PC-9 (cell line): ENCODE measurements around the gene SPSB2. TPM values are rescaled to one million over a fixed set of nuclear protein-coding genes. Genes with fewer than 3 reads are reported as not detected.
"Not testable (repeated sequence)": the region's sequence is repeated elsewhere in the genome, so short reads cannot be mapped to it uniquely, and the experiment has no call there.

ENCODE experiments used
- BruUV-seq: library from RNA; stranded (reverse); fragments of 400-500 nt; replicated peaks from 2 replicates; lab custom pipeline; 2021; lab: Mats Ljungman, UMichigan
- CTCF ChIA-PET: fragments of 300-600 bp; sonication (Branson Sonifier 250); formaldehyde crosslinking; loops from one replicate; lab custom pipeline; 2022; ENCODE audit warnings: antibody characterized with exemption; lab: Charles Lee
- POLR2A ChIA-PET: fragments of 300-600 bp; sonication (Branson Sonifier 250); formaldehyde crosslinking; loops from one replicate; lab custom pipeline; 2022; ENCODE audit warnings: antibody characterized with exemption; ENCODE audit not compliant: unreplicated experiment; lab: Charles Lee
- DNase-seq, 2 experiments: peaks; one replicate each; pipeline versions ENCODE4 v3.0.0 to v3.0.0-alpha.2; 2015 to 2022; ENCODE audit warnings: mixed read lengths in 1 of 2
- H2AFZ ChIP-seq: fragments of 200-600 bp; sonication (generic); 2 replicates; pipeline ENCODE4 v1.8.1; 2017; ENCODE audit warnings: antibody characterized with exemption
- H3F3A ChIP-seq: fragments of 200-600 bp; sonication (generic); 2 replicates; pipeline ENCODE4 v1.8.1; 2017; ENCODE audit warnings: antibody characterized with exemption, mild to moderate bottlenecking, low read depth; ENCODE audit not compliant: insufficient read depth
- H3K27ac ChIP-seq: fragments of 200-600 bp; sonication (generic); 2 replicates; pipeline ENCODE4 v1.6.1; 2016; ENCODE audit warnings: mixed run types
- H3K27me3 ChIP-seq: fragments of 200-600 bp; sonication (generic); 2 replicates; pipeline ENCODE4 v1.6.1; 2016; ENCODE audit warnings: low read depth, mixed run types; ENCODE audit not compliant: insufficient read depth
- H3K36me3 ChIP-seq: fragments of 200-600 bp; sonication (generic); 2 replicates; pipeline ENCODE4 v1.6.1; 2016; ENCODE audit warnings: low read depth, mixed run types
- H3K4me1 ChIP-seq: fragments of 200-600 bp; sonication (generic); replicated peaks from 2 replicates; pipeline ENCODE4 v1.6.1; 2016; ENCODE audit warnings: mixed run types; ENCODE audit not compliant: insufficient read depth
- H3K4me2 ChIP-seq: fragments of 200-600 bp; sonication (generic); 2 replicates; pipeline ENCODE4 v1.6.1; 2017; ENCODE audit warnings: mixed run types
- H3K4me3 ChIP-seq: fragments of 200-600 bp; sonication (generic); 2 replicates; pipeline ENCODE4 v1.6.1; 2016; ENCODE audit warnings: mixed run types
- H3K79me2 ChIP-seq: fragments of 200-600 bp; sonication (generic); 2 replicates; pipeline ENCODE4 v1.6.1; 2017; ENCODE audit warnings: low read depth, mixed run types
- H3K9me2 ChIP-seq: fragments of 200-600 bp; sonication (generic); 2 replicates; pipeline ENCODE4 v1.8.1; 2017; ENCODE audit warnings: mild to moderate bottlenecking; ENCODE audit not compliant: insufficient read depth
- H3K9me3 ChIP-seq: fragments of 200-600 bp; sonication (generic); 2 replicates; pipeline ENCODE4 v1.8.1; 2016; ENCODE audit warnings: low read depth; ENCODE audit not compliant: insufficient read depth
- H4K20me1 ChIP-seq: fragments of 200-600 bp; sonication (generic); 2 replicates; pipeline ENCODE4 v1.8.1; 2017; ENCODE audit not compliant: insufficient read depth
- EZH2 ChIP-seq: fragments of 200-600 bp; sonication (generic); IDR thresholded peaks from 2 replicates; pipeline ENCODE4 v1.8.0; 2017; ENCODE audit warnings: antibody characterized with exemption, low read depth
- intact Hi-C: fragments of 100-400 bp; cut with micrococcal nuclease; formaldehyde crosslinking; loops from one replicate; pipeline ENCODE4 v1.10.0; 2022; ENCODE audit not compliant: unreplicated experiment
- total RNA-seq: library from RNA; stranded (reverse); gene quantifications from 2 replicates; pipeline ENCODE4 v1.2.3, GENCODE V29; 2021
- TF ChIP-seq, protein P1 (sequence below): fragments of 200-600 bp; sonication (generic); conservative IDR thresholded peaks from 2 replicates; pipeline ENCODE4 v1.6.1; 2017; ENCODE audit warnings: mixed run types, antibody characterized with exemption, mild to moderate bottlenecking, moderate library complexity

SPSB2 gene
- total RNA-seq, 1 experiment from 2014 or later, result 28.9 TPM

DNA sequence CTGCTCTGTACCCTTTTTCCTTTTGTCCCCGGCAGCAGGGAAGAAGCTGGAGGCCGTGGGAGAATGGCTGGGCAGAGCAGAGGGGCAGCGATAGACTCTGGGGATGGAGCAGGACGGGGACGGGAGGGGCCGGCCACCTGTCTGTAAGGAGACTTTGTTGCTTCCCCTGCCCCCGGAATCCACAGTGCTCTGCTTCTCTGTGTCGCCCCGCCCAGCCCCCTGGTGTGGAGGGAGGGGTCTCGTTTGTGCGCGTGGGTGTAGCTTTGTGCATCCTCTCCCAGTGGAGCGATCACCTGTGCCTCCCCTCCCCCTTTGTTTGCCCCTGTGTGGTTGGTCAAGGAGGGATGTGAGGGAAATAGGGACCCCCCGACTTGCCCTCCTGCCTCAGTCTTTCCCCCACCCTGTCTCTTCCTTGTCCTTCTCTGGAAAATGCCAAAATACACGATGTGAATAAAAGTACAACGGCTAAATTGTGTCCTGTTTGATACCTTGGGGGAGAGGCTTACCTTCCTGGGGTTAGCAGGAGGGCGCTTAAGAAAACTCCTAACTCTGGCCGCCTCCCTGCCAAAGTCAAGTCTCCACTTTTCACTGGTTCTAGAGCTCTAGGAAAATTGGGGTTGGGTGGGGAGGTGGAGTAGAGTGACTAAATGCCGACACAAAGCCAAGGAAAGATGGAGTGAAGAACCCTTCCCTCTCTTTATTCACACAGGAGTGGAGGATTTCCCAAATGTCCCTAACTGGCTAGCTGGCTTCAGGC is 6.8 kb downstream of the SPSB2 start:
- intact Hi-C loops, result no loop called here
- ChIA-PET POLR2A (interaction anchor here (0.6 to 1.0 kb wide), 6 partner anchors 13 to 530 kb away, joined by 3 to 20 read pairs (median 9); no protein-coding TSS in a partner anchor), CTCF (no interaction called here)
- Histone ChIP-seq H3F3A (peaks cover 58% of the 10 kb centered on the region), H3K4me1 (peaks cover 23% of the 10 kb centered on the region), H3K4me3 (peak overlapping the region; percentile 97; the same call in 1 of the 2 replicates), H3K9me2 (no peaks in the 10 kb centered on the region), H3K79me2 (peaks cover 28% of the 10 kb centered on the region), H4K20me1 (peaks cover 34% of the 10 kb centered on the region), H2AFZ (no peak overlapping the region), H3K27ac (no peak overlapping the region), H3K9me3 (no peaks in the 10 kb centered on the region), H3K36me3 (peaks cover 23% of the 10 kb centered on the region), H3K4me2 (peak overlapping the region; percentile 79), H3K27me3 (no peaks in the 10 kb centered on the region)
- TF ChIP-seq EZH2, result no peak
- TF ChIP-seq, protein P1, sequence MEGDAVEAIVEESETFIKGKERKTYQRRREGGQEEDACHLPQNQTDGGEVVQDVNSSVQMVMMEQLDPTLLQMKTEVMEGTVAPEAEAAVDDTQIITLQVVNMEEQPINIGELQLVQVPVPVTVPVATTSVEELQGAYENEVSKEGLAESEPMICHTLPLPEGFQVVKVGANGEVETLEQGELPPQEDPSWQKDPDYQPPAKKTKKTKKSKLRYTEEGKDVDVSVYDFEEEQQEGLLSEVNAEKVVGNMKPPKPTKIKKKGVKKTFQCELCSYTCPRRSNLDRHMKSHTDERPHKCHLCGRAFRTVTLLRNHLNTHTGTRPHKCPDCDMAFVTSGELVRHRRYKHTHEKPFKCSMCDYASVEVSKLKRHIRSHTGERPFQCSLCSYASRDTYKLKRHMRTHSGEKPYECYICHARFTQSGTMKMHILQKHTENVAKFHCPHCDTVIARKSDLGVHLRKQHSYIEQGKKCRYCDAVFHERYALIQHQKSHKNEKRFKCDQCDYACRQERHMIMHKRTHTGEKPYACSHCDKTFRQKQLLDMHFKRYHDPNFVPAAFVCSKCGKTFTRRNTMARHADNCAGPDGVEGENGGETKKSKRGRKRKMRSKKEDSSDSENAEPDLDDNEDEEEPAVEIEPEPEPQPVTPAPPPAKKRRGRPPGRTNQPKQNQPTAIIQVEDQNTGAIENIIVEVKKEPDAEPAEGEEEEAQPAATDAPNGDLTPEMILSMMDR, result no peak
- BruUV-seq, result no TSS peak
- DNase-seq, result no peak

DNA sequence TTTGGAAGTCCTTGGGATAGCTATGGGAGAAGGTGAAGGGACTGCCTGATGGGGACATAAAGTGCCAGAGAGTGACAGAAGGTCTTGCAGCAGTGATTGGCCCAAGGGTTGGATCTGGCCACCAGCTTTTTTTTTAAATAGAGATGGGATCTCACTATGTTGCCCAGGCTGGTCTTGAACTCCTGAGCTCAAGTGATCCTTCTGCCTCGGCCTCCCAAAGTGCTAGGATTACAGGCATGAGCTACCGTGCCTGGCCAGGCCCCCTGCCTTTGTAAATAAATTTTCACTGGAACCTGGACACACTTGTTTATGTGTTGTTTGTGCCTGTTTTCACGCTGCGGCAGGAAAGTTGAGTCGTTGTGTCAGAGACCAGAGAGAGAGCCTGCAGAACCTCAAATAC is 7.8 kb downstream of the SPSB2 start:
- DNase-seq, H3K4me3 ChIP-seq, CTCF ChIA-PET, H3K27me3 ChIP-seq, H2AFZ ChIP-seq, H3K4me2 ChIP-seq, BruUV-seq, H3K9me2 ChIP-seq, intact Hi-C loops, H3K9me3 ChIP-seq, H3K27ac ChIP-seq: not testable (repeated sequence)
- H4K20me1 ChIP-seq, result peaks cover 24% of the 10 kb centered on the region
- peaks cover 48% of the 10 kb centered on the region for H3F3A ChIP-seq
- H3K36me3 ChIP-seq, result peaks cover 20% of the 10 kb centered on the region
- peaks cover 14% of the 10 kb centered on the region for H3K4me1 ChIP-seq
- POLR2A ChIA-PET, result interaction anchor here (0.6 kb wide), 2 partner anchors 81 to 230 kb away, joined by 3 to 4 read pairs; no protein-coding TSS in a partner anchor
- H3K79me2 ChIP-seq, result peaks cover 28% of the 10 kb centered on the region

DNA sequence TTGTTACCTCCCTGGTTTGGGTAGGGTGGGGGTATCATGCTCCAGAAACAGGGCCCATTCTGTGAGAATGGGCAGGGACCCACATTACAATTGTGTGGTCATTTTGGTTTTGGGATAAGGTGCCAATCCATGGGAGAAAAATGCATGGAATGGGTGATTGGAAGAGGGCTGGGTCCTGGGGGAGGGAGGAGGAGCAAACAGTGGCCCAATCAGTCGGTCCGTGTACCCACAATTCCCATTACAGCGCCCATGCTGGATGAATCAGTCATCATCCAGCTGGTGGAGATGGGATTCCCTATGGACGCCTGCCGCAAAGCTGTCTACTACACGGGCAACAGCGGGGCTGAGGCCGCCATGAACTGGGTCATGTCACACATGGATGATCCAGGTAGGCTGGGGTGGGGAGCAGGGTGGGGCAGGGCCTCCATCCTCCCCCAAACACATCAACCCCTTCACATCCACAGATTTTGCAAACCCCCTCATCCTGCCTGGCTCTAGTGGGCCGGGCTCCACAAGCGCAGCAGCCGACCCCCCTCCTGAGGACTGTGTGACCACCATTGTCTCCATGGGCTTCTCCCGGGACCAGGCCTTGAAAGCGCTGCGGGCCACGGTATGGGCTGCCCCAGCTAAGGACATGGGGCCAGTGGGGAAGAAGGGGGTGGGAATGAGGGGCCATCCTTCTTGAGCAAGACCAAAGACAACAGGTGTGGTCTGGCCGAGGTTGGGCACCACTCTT is 9.3 kb downstream of the SPSB2 start:
- Histone ChIP-seq H3F3A (peaks cover 32% of the 10 kb centered on the region; the same call in 1 of the 2 replicates), H3K9me2 (no peaks in the 10 kb centered on the region), H3K9me3 (no peaks in the 10 kb centered on the region), H3K27ac (no peak overlapping the region), H3K36me3 (peaks cover 12% of the 10 kb centered on the region; the same call in 1 of the 2 replicates), H3K27me3 (no peaks in the 10 kb centered on the region), H3K79me2 (peaks cover 14% of the 10 kb centered on the region), H3K4me2 (no peak overlapping the region), H2AFZ (no peak overlapping the region), H3K4me1 (peaks cover 8% of the 10 kb centered on the region), H3K4me3 (no peak overlapping the region), H4K20me1 (peaks cover 8% of the 10 kb centered on the region)
- ChIA-PET CTCF (no interaction called here), POLR2A (no interaction called here)
- intact Hi-C loops, result no loop called here
- TF ChIP-seq, protein P1, result no peak
- no peak for TF ChIP-seq EZH2
- DNase-seq, result no peak
- no TSS peak for BruUV-seq
